WTC11 (cell line): ENCODE data around the gene COL4A1. TPM values are rescaled to one million over a fixed set of nuclear protein-coding genes. Genes with fewer than 3 reads are reported as not detected.

Source experiments
- ATAC-seq: fragments of 200-7000 bp; cut with Tn5 transposase; 2 replicates; pipeline ENCODE4 v1.10.0; 2021; ENCODE audit warnings: mild to moderate bottlenecking, moderate library complexity
- CTCF ChIA-PET: fragments of 300-600 bp; sonication (Branson Sonifier 250); formaldehyde crosslinking; loops from one replicate; lab custom pipeline; 2021; ENCODE audit warnings: antibody characterized with exemption; lab: Charles Lee
- POLR2A ChIA-PET: fragments of 350-600 bp; sonication (Branson Sonifier 250); formaldehyde crosslinking; loops from one replicate; lab custom pipeline; 2021; ENCODE audit warnings: antibody characterized with exemption; lab: Charles Lee
- DNase-seq: peaks from one replicate; pipeline ENCODE4 v3.0.0; 2021; ENCODE audit warnings: low spot score
- H3K27ac Mint-ChIP-seq: 2 replicates; pipeline ENCODE4 v1.8.0; 2021; ENCODE audit warnings: mixed read lengths
- H3K27me3 Mint-ChIP-seq: 2 replicates; pipeline ENCODE4 v1.8.0; 2021; ENCODE audit warnings: low read depth, mild to moderate bottlenecking, moderate library complexity, mixed read lengths
- H3K36me3 Mint-ChIP-seq: 2 replicates; pipeline ENCODE4 v1.8.0; 2021; ENCODE audit warnings: mixed read lengths
- H3K4me1 Mint-ChIP-seq: 2 replicates; pipeline ENCODE4 v1.8.0; 2022; ENCODE audit warnings: mixed read lengths
- H3K4me3 Mint-ChIP-seq: 2 replicates; pipeline ENCODE4 v1.8.0; 2021; ENCODE audit warnings: mild to moderate bottlenecking, moderate library complexity, mixed read lengths
- H3K9me3 Mint-ChIP-seq: 2 replicates; pipeline ENCODE4 v1.8.0; 2021; ENCODE audit warnings: mixed read lengths
- ARID4B ChIP-seq: sonication (generic); formaldehyde crosslinking; IDR thresholded peaks from 2 replicates; pipeline ENCODE4 v1.8.0; 2023; ENCODE audit warnings: missing genetic modification reagents, mild to moderate bottlenecking, borderline replicate concordance
- ELF4 ChIP-seq: sonication (generic); formaldehyde crosslinking; IDR thresholded peaks from 2 replicates; pipeline ENCODE4 v1.8.1; 2022; ENCODE audit warnings: low read depth, mild to moderate bottlenecking, moderate library complexity, missing genetic modification reagents
- EMX1 ChIP-seq: fragments of 250-450 bp; sonication (Bioruptor Pico); IDR thresholded peaks from 2 replicates; pipeline ENCODE4 v1.8.0; 2021; ENCODE audit warnings: mild to moderate bottlenecking
- GTF2I ChIP-seq: fragments of 250-450 bp; sonication (Bioruptor Pico); conservative IDR thresholded peaks from 2 replicates; pipeline ENCODE4 v1.4.0; 2021; ENCODE audit warnings: mild to moderate bottlenecking
- NR1H2 ChIP-seq: sonication (generic); formaldehyde crosslinking; IDR thresholded peaks from 2 replicates; pipeline ENCODE4 v1.9.0; 2021; ENCODE audit warnings: mild to moderate bottlenecking, moderate library complexity, missing genetic modification reagents
- PRDM15 ChIP-seq: sonication (generic); formaldehyde crosslinking; IDR thresholded peaks from 2 replicates; pipeline ENCODE4 v1.8.0; 2022; ENCODE audit warnings: missing genetic modification reagents
- STAT6 ChIP-seq: sonication (generic); formaldehyde crosslinking; conservative IDR thresholded peaks from 2 replicates; pipeline ENCODE4 v1.8.1; 2023; ENCODE audit warnings: mild to moderate bottlenecking, low read depth, missing genetic modification reagents, moderate library complexity
- ZNF423 ChIP-seq: fragments of 250-450 bp; sonication (Bioruptor Pico); IDR thresholded peaks from 2 replicates; pipeline ENCODE4 v2.1.2; 2022; ENCODE audit warnings: mild to moderate bottlenecking, moderate library complexity
- ZNF671 ChIP-seq: fragments of 250-450 bp; sonication (Bioruptor Pico); IDR thresholded peaks from 2 replicates; pipeline ENCODE4 v1.8.0; 2021; ENCODE audit warnings: mild to moderate bottlenecking
- ZSCAN18 ChIP-seq: fragments of 250-450 bp; sonication (Bioruptor Pico); IDR thresholded peaks from 2 replicates; pipeline ENCODE4 v2.1.2; 2022; ENCODE audit warnings: mild to moderate bottlenecking, moderate library complexity
- total RNA-seq: library from RNA; stranded (reverse); gene quantifications from 3 replicates; pipeline ENCODE4 v1.2.3, GENCODE V29; 2021

Gene COL4A1
- total RNA-seq, 1 experiment from 2014 or later, result 89.6 TPM

- no peak overlapping the region for H3K27ac Mint-ChIP-seq
- H3K27me3 Mint-ChIP-seq, result peaks cover 21% of the 10 kb centered on the region
- H3K4me3 Mint-ChIP-seq, result no peak overlapping the region
- H3K4me1 Mint-ChIP-seq, result peaks cover 43% of the 10 kb centered on the region
- ATAC-seq (no peak), DNase-seq (no peak)
- TF ChIP-seq STAT6 (CRISPR knock-in tag) (no peak), GTF2I (CRISPR knock-in tag) (no peak)
- POLR2A ChIA-PET, result no interaction called here
- CTCF ChIA-PET, result no interaction called here
- no peaks in the 10 kb centered on the region for H3K36me3 Mint-ChIP-seq
- no peaks in the 10 kb centered on the region for H3K9me3 Mint-ChIP-seq
These were observed 4.0 kb downstream of the COL4A1 start for GRCh38 chr13:110302997-110303396.

- Mint-ChIP-seq H3K36me3 (no peaks in the 10 kb centered on the region), H3K4me3 (no peak overlapping the region), H3K9me3 (no peaks in the 10 kb centered on the region), H3K27ac (no peak overlapping the region), H3K4me1 (peaks cover 50% of the 10 kb centered on the region), H3K27me3 (peaks cover 17% of the 10 kb centered on the region)
- ChIA-PET CTCF (interaction anchor here (1.3 kb wide), 1 partner anchor 54 kb away, joined by 3 read pairs; no protein-coding TSS in a partner anchor), POLR2A (no interaction called here)
- TF ChIP-seq PRDM15, result peak; percentile 78
- TF ChIP-seq ZSCAN18 (CRISPR knock-in tag), result no peak
- DNase-seq (no peak), ATAC-seq (no peak)
These were observed 5.1 kb downstream of the COL4A1 start for GRCh38 chr13:110301606-110302553.

- Mint-ChIP-seq H3K4me3 (no peak overlapping the region), H3K36me3 (no peaks in the 10 kb centered on the region), H3K27me3 (peaks cover 17% of the 10 kb centered on the region), H3K9me3 (no peaks in the 10 kb centered on the region), H3K4me1 (peaks cover 50% of the 10 kb centered on the region), H3K27ac (no peak overlapping the region)
- POLR2A ChIA-PET, result no interaction called here
- ATAC-seq (no peak), DNase-seq (no peak)
- CTCF ChIA-PET, result no interaction called here
- TF ChIP-seq ARID4B (CRISPR knock-in tag) (no peak), EMX1 (no peak), ZNF423 (CRISPR knock-in tag) (no peak), ELF4 (CRISPR knock-in tag) (no peak), NR1H2 (CRISPR knock-in tag) (no peak), ZNF671 (CRISPR knock-in tag) (no peak)
These were observed 5.9 kb downstream of the COL4A1 start for GRCh38 chr13:110301083-110301482.
